ENCODE results near the gene ZNG1B.

GRCh38 chr2:113406114-113406513 is 31.4 kb upstream of the ZNG1B start:
- TF ChIP-seq CTCF (IDR thresholded peaks at IDR 0.05): no peak
- TF ChIP-seq POLR2AphosphoS5 (IDR thresholded peaks at IDR 0.05; ENCODE audit: insufficient read depth in 1 of 2, low read depth in 1 of 2): no peak
